Measurements from ENCODE around the gene GKN1.
A peak's percentile ranks its signal among the peaks of the same experiment; 100 is the strongest.

GRCh38 chr2:68943581-68944568 is 30.6 kb upstream of the GKN1 start:
- TF ChIP-seq CTCF (conservative IDR thresholded peaks at IDR 0.05 in 1 of 2, IDR thresholded peaks at IDR 0.05 in 1 of 2; ENCODE audit: low read depth in 1 of 2, low read length in 2 of 2) (peak; percentile 75 to 78), EZH2 (IDR thresholded peaks at IDR 0.05; ENCODE audit: low read length, missing control alignments) (no peak)

All from fibroblast of lung (primary cell).